ENCODE data around the gene GRAP2. TPM values are rescaled to one million over a fixed set of nuclear protein-coding genes. Genes with fewer than 3 reads are reported as not detected.
"Not testable (repeated sequence)": the region's sequence is repeated elsewhere in the genome, so short reads cannot be mapped to it uniquely, and the experiment has no call there.

The GRAP2 gene
- total and polyA plus RNA-seq, 2 donors (not counting 3 experiments of a cell fraction or from before 2014, with no cell fraction given) = 0.04 TPM; not detected in 1

- BruUV-seq (replicated peaks); H2AFZ ChIP-seq (ENCODE audit: low read depth, low read length); dilution Hi-C loops (cut with MboI; ENCODE audit: extremely low pct_ligation_motif_present, low sequenced_read_pairs); H3K79me2 ChIP-seq (ENCODE audit: control insufficient read depth, insufficient read depth, low read length); H3K9me3 ChIP-seq (replicated peaks; ENCODE audit: control insufficient read depth, insufficient read depth, low read length); CTCF ChIA-PET; H3K4me1 ChIP-seq (ENCODE audit: control insufficient read depth, extremely low read depth, insufficient read depth, low read length); H3K9ac ChIP-seq (replicated peaks; ENCODE audit: extremely low read depth, insufficient read depth, low read length); H3K4me2 ChIP-seq (ENCODE audit: insufficient read depth, low read length); DNase-seq (ENCODE audit: low read depth, low spot score); H3K36me3 ChIP-seq (ENCODE audit: control insufficient read depth in 2 of 2, extremely low read depth in 1 of 2, insufficient read depth in 2 of 2, low read length in 2 of 2); POLR2A ChIA-PET; FAIRE-seq; intact Hi-C loops (cut with micrococcal nuclease); H3K27ac ChIP-seq (ENCODE audit: insufficient read depth, low read depth, low read length); H3K9me1 ChIP-seq (replicated peaks; ENCODE audit: control insufficient read depth, extremely low read depth, insufficient read depth, low read length); H3K4me3 ChIP-seq (replicated peaks in 1 of 3; ENCODE audit: insufficient read depth in 1 of 3, low read depth in 1 of 3, low read length in 3 of 3); H4K20me1 ChIP-seq (replicated peaks; ENCODE audit: control insufficient read depth, extremely low read depth, insufficient read depth, low read length): not testable (repeated sequence)
- peaks cover 10 to 20% of the 10 kb centered on the region in 2 experiments for H3K27me3 ChIP-seq (ENCODE audit: control insufficient read depth in 2 of 2, insufficient read depth in 2 of 2, low read length in 2 of 2)
These were observed 3.1 kb downstream of the GRAP2 start for GRCh38 chr22:39904024-39904423.

GRCh38 chr22:39904862-39905261 lies 4.0 kb downstream of the GRAP2 start:
- CTCF ChIA-PET = interaction anchor here (1.4 kb wide), 1 partner anchor 46 kb away, joined by 3 read pairs; no protein-coding TSS in a partner anchor
- no peak for TF ChIP-seq POLR2AphosphoS5 (IDR thresholded peaks at IDR 0.05; ENCODE audit: insufficient read depth, low read depth, low read length)
- TF ChIP-seq MAX (IDR thresholded peaks at IDR 0.05; ENCODE audit: insufficient read depth, insufficient read length) = no peak
- no peak for TF ChIP-seq EZH2 (IDR thresholded peaks at IDR 0.05; ENCODE audit: borderline replicate concordance, low read depth, low read length, severe bottlenecking)
- TF ChIP-seq CTCF (IDR thresholded peaks at IDR 0.05; ENCODE audit: extremely low read depth in 1 of 2, insufficient read depth in 1 of 2, low read depth in 1 of 2, low read length in 2 of 2) = no peak
- TF ChIP-seq FOS (IDR thresholded peaks at IDR 0.05; ENCODE audit: borderline replicate concordance, insufficient read depth, low read length) = no peak
- no peak for TF ChIP-seq MYC (IDR thresholded peaks at IDR 0.05; ENCODE audit: low read depth, low read length)
- no peak for TF ChIP-seq JUN (IDR thresholded peaks at IDR 0.05; ENCODE audit: borderline replicate concordance, insufficient read depth, insufficient read length, low read depth)
- TF ChIP-seq GATA2 (IDR thresholded peaks at IDR 0.05; ENCODE audit: insufficient read depth, insufficient read length, low read depth, low read length) = no peak
- TF ChIP-seq POLR2A (IDR thresholded peaks at IDR 0.05; ENCODE audit: low read depth, low read length) = no peak
- FAIRE-seq = no peak
- no TSS peak for BruUV-seq (replicated peaks)
- POLR2A ChIA-PET = no interaction called here
- intact Hi-C loops (cut with micrococcal nuclease) (no loop called here), dilution Hi-C loops (cut with MboI; ENCODE audit: extremely low pct_ligation_motif_present, low sequenced_read_pairs) (no loop called here)
- Histone ChIP-seq H3K4me2 (ENCODE audit: insufficient read depth, low read length) (no peak overlapping the region), H3K79me2 (ENCODE audit: control insufficient read depth, insufficient read depth, low read length) (no peaks in the 10 kb centered on the region), H3K36me3 (ENCODE audit: control insufficient read depth in 2 of 2, extremely low read depth in 1 of 2, insufficient read depth in 2 of 2, low read length in 2 of 2) (no peaks in the 10 kb centered on the region), H3K4me3 (replicated peaks in 1 of 3; ENCODE audit: insufficient read depth in 1 of 3, low read depth in 1 of 3, low read length in 3 of 3) (no peak overlapping the region), H3K27ac (ENCODE audit: insufficient read depth, low read depth, low read length) (no peak overlapping the region), H3K9me1 (replicated peaks; ENCODE audit: control insufficient read depth, extremely low read depth, insufficient read depth, low read length) (no peaks in the 10 kb centered on the region), H3K27me3 (ENCODE audit: control insufficient read depth in 2 of 2, insufficient read depth in 2 of 2, low read length in 2 of 2) (peaks cover 12 to 22% of the 10 kb centered on the region in 2 experiments), H4K20me1 (replicated peaks; ENCODE audit: control insufficient read depth, extremely low read depth, insufficient read depth, low read length) (no peaks in the 10 kb centered on the region), H3K9me3 (replicated peaks; ENCODE audit: control insufficient read depth, insufficient read depth, low read length) (no peaks in the 10 kb centered on the region), H3K4me1 (ENCODE audit: control insufficient read depth, extremely low read depth, insufficient read depth, low read length) (no peaks in the 10 kb centered on the region), H2AFZ (ENCODE audit: low read depth, low read length) (no peak overlapping the region), H3K9ac (replicated peaks; ENCODE audit: extremely low read depth, insufficient read depth, low read length) (no peak overlapping the region)
- no peak for DNase-seq (ENCODE audit: low read depth, low spot score)

Measured in endothelial cell of umbilical vein (primary cell).